RWPE2 (cell line): Measurements from ENCODE around the gene VIPR2.

Experiments used
- ATAC-seq: fragments of 200-7000 bp; cut with Tn5 transposase; 3 replicates; pipeline ENCODE4 v1.9.1; 2021; ENCODE audit warnings: low read depth
- DNase-seq: peaks from one replicate; pipeline ENCODE4 v3.0.0-alpha.2; 2020; ENCODE audit warnings: low spot score
- H3K27ac ChIP-seq: fragments of 450-650 bp; 2 replicates; pipeline ENCODE4 v1.5.1; 2017; ENCODE audit warnings: mild to moderate bottlenecking; ENCODE audit not compliant: poor library complexity, severe bottlenecking
- H3K27me3 ChIP-seq: fragments of 250-450 bp; sonication (Bioruptor Pico); 2 replicates; pipeline ENCODE4 v1.5.1; 2021; ENCODE audit warnings: mild to moderate bottlenecking, moderate library complexity; ENCODE audit not compliant: insufficient read depth, poor library complexity, severe bottlenecking
- H3K36me3 ChIP-seq: fragments of 250-450 bp; sonication (Bioruptor Pico); 2 replicates; pipeline ENCODE4 v1.5.1; 2020; ENCODE audit warnings: low read depth, mild to moderate bottlenecking, moderate library complexity
- H3K4me1 ChIP-seq: fragments of 250-450 bp; sonication (Bioruptor Pico); 2 replicates; pipeline ENCODE4 v1.5.1; 2021; ENCODE audit warnings: mild to moderate bottlenecking, moderate library complexity; ENCODE audit not compliant: insufficient read depth, poor library complexity, severe bottlenecking
- H3K4me3 ChIP-seq: fragments of 250-450 bp; sonication (Bioruptor Pico); 2 replicates; pipeline ENCODE4 v1.5.1; 2021; ENCODE audit warnings: mild to moderate bottlenecking, moderate library complexity; ENCODE audit not compliant: severe bottlenecking
- H3K9me3 ChIP-seq: fragments of 250-450 bp; sonication (Bioruptor Pico); 2 replicates; pipeline ENCODE4 v1.5.1; 2021; ENCODE audit warnings: mild to moderate bottlenecking, moderate library complexity; ENCODE audit not compliant: severe bottlenecking
- TF ChIP-seq, protein P1 (sequence below): fragments of 450-650 bp; IDR thresholded peaks from one replicate; pipeline ENCODE4 v1.5.1; 2017; ENCODE audit warnings: mild to moderate bottlenecking, moderate library complexity; ENCODE audit not compliant: poor library complexity, severe bottlenecking

Gene VIPR2

GRCh38 chr7:159142730-159143129 is 1.9 kb downstream of the VIPR2 start:
- ATAC-seq = no peak
- Histone ChIP-seq H3K4me1 (no peaks in the 10 kb centered on the region), H3K9me3 (peaks cover 2% of the 10 kb centered on the region), H3K4me3 (no peak overlapping the region), H3K27me3 (peaks cover 39% of the 10 kb centered on the region), H3K36me3 (no peaks in the 10 kb centered on the region), H3K27ac (no peak overlapping the region)
- DNase-seq = no peak
- TF ChIP-seq, protein P1, sequence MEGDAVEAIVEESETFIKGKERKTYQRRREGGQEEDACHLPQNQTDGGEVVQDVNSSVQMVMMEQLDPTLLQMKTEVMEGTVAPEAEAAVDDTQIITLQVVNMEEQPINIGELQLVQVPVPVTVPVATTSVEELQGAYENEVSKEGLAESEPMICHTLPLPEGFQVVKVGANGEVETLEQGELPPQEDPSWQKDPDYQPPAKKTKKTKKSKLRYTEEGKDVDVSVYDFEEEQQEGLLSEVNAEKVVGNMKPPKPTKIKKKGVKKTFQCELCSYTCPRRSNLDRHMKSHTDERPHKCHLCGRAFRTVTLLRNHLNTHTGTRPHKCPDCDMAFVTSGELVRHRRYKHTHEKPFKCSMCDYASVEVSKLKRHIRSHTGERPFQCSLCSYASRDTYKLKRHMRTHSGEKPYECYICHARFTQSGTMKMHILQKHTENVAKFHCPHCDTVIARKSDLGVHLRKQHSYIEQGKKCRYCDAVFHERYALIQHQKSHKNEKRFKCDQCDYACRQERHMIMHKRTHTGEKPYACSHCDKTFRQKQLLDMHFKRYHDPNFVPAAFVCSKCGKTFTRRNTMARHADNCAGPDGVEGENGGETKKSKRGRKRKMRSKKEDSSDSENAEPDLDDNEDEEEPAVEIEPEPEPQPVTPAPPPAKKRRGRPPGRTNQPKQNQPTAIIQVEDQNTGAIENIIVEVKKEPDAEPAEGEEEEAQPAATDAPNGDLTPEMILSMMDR = no peak

GRCh38 chr7:159142199-159142598 is 2.5 kb downstream of the VIPR2 start:
- H3K4me1 ChIP-seq = no peaks in the 10 kb centered on the region
- H3K36me3 ChIP-seq = no peaks in the 10 kb centered on the region
- no peak for ATAC-seq
- peaks cover 2% of the 10 kb centered on the region for H3K9me3 ChIP-seq
- no peak overlapping the region for H3K4me3 ChIP-seq
- TF ChIP-seq, protein P1 = no peak
- H3K27me3 ChIP-seq = peaks cover 39% of the 10 kb centered on the region
- H3K27ac ChIP-seq = no peak overlapping the region
- no peak for DNase-seq

GRCh38 chr7:159141660-159142059 is 3.0 kb downstream of the VIPR2 start:
- H3K4me3 ChIP-seq = no peak overlapping the region
- no peak for DNase-seq
- ATAC-seq = no peak
- TF ChIP-seq, protein P1 = no peak
- H3K9me3 ChIP-seq = peaks cover 2% of the 10 kb centered on the region
- peaks cover 39% of the 10 kb centered on the region for H3K27me3 ChIP-seq
- H3K27ac ChIP-seq = no peak overlapping the region
- H3K36me3 ChIP-seq = no peaks in the 10 kb centered on the region
- H3K4me1 ChIP-seq = no peaks in the 10 kb centered on the region

DNA sequence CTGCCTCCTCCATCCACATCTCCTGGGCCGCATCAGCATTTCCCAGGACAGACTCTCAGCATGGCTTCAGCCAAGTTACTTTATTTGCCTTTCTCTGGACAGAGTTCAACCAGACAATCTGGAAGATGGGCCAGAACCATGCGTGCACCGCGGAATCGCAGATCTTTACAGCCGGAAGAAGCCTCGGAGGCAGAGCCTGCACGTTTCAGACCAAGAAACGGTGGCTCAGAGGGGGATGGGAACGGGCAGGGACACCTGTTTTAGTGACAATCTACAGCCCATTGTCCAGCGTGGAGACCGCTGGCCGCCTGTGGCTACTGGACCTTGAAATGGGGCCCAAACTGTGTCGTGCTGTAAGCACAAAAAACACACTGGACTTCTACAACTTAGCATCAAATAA is 3.5 kb downstream of the VIPR2 start:
- H3K4me3 ChIP-seq = no peak overlapping the region
- H3K36me3 ChIP-seq = no peaks in the 10 kb centered on the region
- peaks cover 36% of the 10 kb centered on the region for H3K27me3 ChIP-seq
- ATAC-seq (no peak), DNase-seq (no peak)
- TF ChIP-seq, protein P1 = no peak
- H3K27ac ChIP-seq = no peak overlapping the region
- no peaks in the 10 kb centered on the region for H3K4me1 ChIP-seq
- H3K9me3 ChIP-seq = no peaks in the 10 kb centered on the region

GRCh38 chr7:159140170-159140910 is 4.3 kb downstream of the VIPR2 start:
- no peaks in the 10 kb centered on the region for H3K36me3 ChIP-seq
- peaks cover 28% of the 10 kb centered on the region for H3K27me3 ChIP-seq
- TF ChIP-seq, protein P1 = no peak
- no peak for DNase-seq
- H3K9me3 ChIP-seq = no peaks in the 10 kb centered on the region
- ATAC-seq = no peak
- no peak overlapping the region for H3K4me3 ChIP-seq
- H3K4me1 ChIP-seq = no peaks in the 10 kb centered on the region
- H3K27ac ChIP-seq = no peak overlapping the region
